IMR-90 (cell line): Measurements from ENCODE around the gene SNX27. TPM values are rescaled to one million over a fixed set of nuclear protein-coding genes. Genes with fewer than 3 reads are reported as not detected.

Source experiments
- ATAC-seq: fragments of 200-7000 bp; cut with Tn5 transposase; 2 replicates; pipeline ENCODE4 v1.9.1; 2020; ENCODE audit warnings: low read depth, mild to moderate bottlenecking, moderate library complexity
- BruUV-seq: library from RNA; stranded (reverse); fragments of 400-500 nt; replicated peaks from 2 replicates; lab custom pipeline; 2021; lab: Mats Ljungman, UMichigan
- CTCF ChIA-PET: fragments of 300-600 bp; formaldehyde crosslinking; extraction: SDS; loops from one replicate; lab custom pipeline; 2021; ENCODE audit warnings: antibody characterized with exemption; lab: Yijun Ruan, JAX
- POLR2A ChIA-PET: fragments of 300-600 bp; sonication (Branson Sonifier 250); formaldehyde crosslinking; loops from one replicate; lab custom pipeline; 2022; ENCODE audit warnings: antibody characterized with exemption; ENCODE audit not compliant: unreplicated experiment; lab: Charles Lee
- DNase-seq: peaks from one replicate; pipeline ENCODE4 v3.0.0; 2013
- H2AFZ ChIP-seq: replicated peaks from 2 replicates; pipeline ENCODE3; 2013; ENCODE audit warnings: low read length, mild to moderate bottlenecking; ENCODE audit not compliant: poor library complexity
- H2AK5ac ChIP-seq: 2 replicates; pipeline ENCODE4 v1.6.1; 2013; ENCODE audit warnings: low read depth, low read length, inconsistent platforms
- H2AK9ac ChIP-seq: replicated peaks from 2 replicates; pipeline ENCODE3; 2013; ENCODE audit warnings: mild to moderate bottlenecking, low read depth, low read length, moderate library complexity; ENCODE audit not compliant: poor library complexity
- H2BK120ac ChIP-seq: 2 replicates; pipeline ENCODE4 v1.6.1; 2013; ENCODE audit warnings: low read depth, low read length, inconsistent platforms
- H2BK15ac ChIP-seq: 3 replicates; pipeline ENCODE4 v1.6.1; 2013; ENCODE audit warnings: low read depth, low read length, inconsistent platforms
- H2BK20ac ChIP-seq: 2 replicates; pipeline ENCODE4 v1.6.1; 2013; ENCODE audit warnings: low read depth, mild to moderate bottlenecking, inconsistent platforms, low read length, moderate library complexity
- H2BK5ac ChIP-seq: 2 replicates; pipeline ENCODE4 v1.6.1; 2013; ENCODE audit warnings: mild to moderate bottlenecking, low read depth, low read length, inconsistent platforms; ENCODE audit not compliant: poor library complexity, severe bottlenecking
- H3K14ac ChIP-seq: replicated peaks from 2 replicates; pipeline ENCODE4 v1.6.1; 2013; ENCODE audit warnings: low read depth, low read length, inconsistent platforms
- H3K18ac ChIP-seq: 2 replicates; pipeline ENCODE4 v1.6.1; 2013; ENCODE audit warnings: low read depth, low read length, control low read depth
- H3K23ac ChIP-seq: 2 replicates; pipeline ENCODE4 v1.6.1; 2013; ENCODE audit warnings: low read depth, low read length, inconsistent platforms
- H3K27ac ChIP-seq: 2 replicates; pipeline ENCODE4 v1.5.1; 2013; ENCODE audit warnings: mild to moderate bottlenecking, control low read depth, low read length; ENCODE audit not compliant: insufficient read depth
- H3K27me3 ChIP-seq: 2 replicates; pipeline ENCODE4 v1.6.1; 2013; ENCODE audit warnings: low read length; ENCODE audit not compliant: control insufficient read depth, insufficient read depth
- H3K36me3 ChIP-seq: 2 replicates; pipeline ENCODE4 v1.6.1; 2013; ENCODE audit warnings: low read length, mixed read lengths; ENCODE audit not compliant: control insufficient read depth, insufficient read depth
- H3K4ac ChIP-seq: 2 replicates; pipeline ENCODE4 v1.6.1; 2013; ENCODE audit warnings: low read depth, low read length, inconsistent platforms
- H3K4me1 ChIP-seq: 2 replicates; pipeline ENCODE4 v1.6.1; 2013; ENCODE audit warnings: low read length, mixed read lengths; ENCODE audit not compliant: control insufficient read depth, insufficient read depth
- H3K4me2 ChIP-seq: 2 replicates; pipeline ENCODE4 v1.6.1; 2013; ENCODE audit warnings: low read depth, mild to moderate bottlenecking, control low read depth, low read length, moderate library complexity
- H3K4me3 ChIP-seq: 2 replicates; pipeline ENCODE4 v1.5.1; 2013; ENCODE audit warnings: low read depth, mild to moderate bottlenecking, control low read depth, low read length, moderate library complexity; ENCODE audit not compliant: insufficient read depth
- H3K56ac ChIP-seq: 2 replicates; pipeline ENCODE4 v1.6.1; 2013; ENCODE audit warnings: low read length, inconsistent platforms; ENCODE audit not compliant: insufficient read depth; ENCODE audit errors: extremely low read depth
- H3K79me1 ChIP-seq, 2 experiments: 2 replicates each; pipeline ENCODE4 v1.6.1; 2013; ENCODE audit warnings: low read length in 2 of 2, inconsistent platforms in 1 of 2, low read depth in 1 of 2
- H3K9ac ChIP-seq: 2 replicates; pipeline ENCODE4 v1.6.1; 2013; ENCODE audit warnings: low read depth, low read length, control low read depth
- H3K9me1 ChIP-seq: 2 replicates; pipeline ENCODE4 v1.6.1; 2013; ENCODE audit warnings: low read length, inconsistent platforms; ENCODE audit not compliant: insufficient read depth
- H3K9me3 ChIP-seq: 2 replicates; pipeline ENCODE4 v1.6.1; 2013; ENCODE audit warnings: low read length; ENCODE audit not compliant: control insufficient read depth, insufficient read depth
- H4K20me1 ChIP-seq: 2 replicates; pipeline ENCODE4 v1.6.1; 2013; ENCODE audit warnings: low read length, inconsistent platforms; ENCODE audit not compliant: insufficient read depth
- H4K5ac ChIP-seq: 2 replicates; pipeline ENCODE4 v1.6.1; 2013; ENCODE audit warnings: mild to moderate bottlenecking, low read depth, low read length, control low read depth
- H4K8ac ChIP-seq, 2 experiments: 2 replicates each; pipeline ENCODE4 v1.6.1; 2013; ENCODE audit warnings: low read depth in 2 of 2, low read length in 2 of 2, control low read depth in 1 of 2, inconsistent platforms in 1 of 2
- H4K91ac ChIP-seq: 2 replicates; pipeline ENCODE4 v1.6.1; 2013; ENCODE audit warnings: low read depth, low read length, inconsistent platforms; ENCODE audit not compliant: insufficient read depth
- BHLHE40 ChIP-seq: fragments of 150-350 bp; IDR thresholded peaks from 2 replicates; pipeline ENCODE4 v1.6.1; 2016; ENCODE audit warnings: mild to moderate bottlenecking, low read depth, low read length
- FOS ChIP-seq: fragments of 150-350 bp; IDR thresholded peaks from 2 replicates; pipeline ENCODE4 v1.6.1; 2016; ENCODE audit warnings: low read depth, low read length
- MAZ ChIP-seq: IDR thresholded peaks from 2 replicates; pipeline ENCODE4 v1.6.1; 2012; ENCODE audit warnings: low read depth, mild to moderate bottlenecking, low read length, improper control_type of control experiment, moderate library complexity, borderline replicate concordance
- MXI1 ChIP-seq: IDR thresholded peaks from 2 replicates; pipeline ENCODE4 v1.6.1; 2012; ENCODE audit warnings: low read depth, mild to moderate bottlenecking, low read length, moderate library complexity, borderline replicate concordance
- NFE2L2 ChIP-seq: fragments of 150-350 bp; IDR thresholded peaks from 2 replicates; pipeline ENCODE4 v1.6.1; 2016; ENCODE audit warnings: low read depth, mild to moderate bottlenecking, low read length
- RFX5 ChIP-seq: IDR thresholded peaks from 2 replicates; pipeline ENCODE4 v1.8.0; 2012; ENCODE audit warnings: low read depth, mild to moderate bottlenecking, low read length, moderate library complexity
- SMC3 ChIP-seq: fragments of 150-350 bp; IDR thresholded peaks from 2 replicates; pipeline ENCODE4 v1.6.1; 2016; ENCODE audit warnings: low read depth, mild to moderate bottlenecking, antibody characterized with exemption, low read length, moderate library complexity
- WGBS, 2 experiments: methylation state at CpG; one replicate each; pipeline versions ENCODE4 v1.1.5 to v1.1.7; 2013; ENCODE audit warnings: missing lambda C conversion rate in 2 of 2; ENCODE audit not compliant: insufficient read length in 1 of 2; ENCODE audit errors: extremely low coverage in 2 of 2; 5-methylcytosine and 5-hydroxymethylcytosine counted together
- dilution Hi-C: fragments of 300-500 bp; cut with HindIII; formaldehyde crosslinking; loops from one replicate; pipeline ENCODE4 v1.14.3; 2018; ENCODE audit warnings: low sequenced_read_pairs; ENCODE audit not compliant: unreplicated experiment
- in situ Hi-C: fragments of 300-500 bp; cut with MboI; formaldehyde crosslinking; loops from 3 replicates; pipeline ENCODE4 v1.14.3; 2019; ENCODE audit warnings: low sequenced_read_pairs, inconsistent platforms, mixed read lengths
- intact Hi-C: fragments of 100-400 bp; cut with micrococcal nuclease; formaldehyde crosslinking; loops from 2 replicates; pipeline ENCODE4 v1.10.0; 2022
- polyA plus RNA-seq, 3 experiments: library from polyadenylated mRNA; depleted of rRNA; stranded (reverse); fragments of >200 nt; gene quantifications; 2 replicates each; pipeline ENCODE4 v1.2.3, GENCODE V29; 2012; ENCODE audit warnings: low replicate concordance in 1 of 3
- total RNA-seq: library from RNA; depleted of rRNA; stranded (reverse); fragments of >200 nt; gene quantifications from 2 replicates; pipeline ENCODE4 v1.2.3, GENCODE V29; 2012

The SNX27 gene
- total and polyA plus RNA-seq, 2 of the 4 experiments (the other 2 are of a cell fraction), result 12.3 to 25.6 TPM

GRCh38 chr1:151629278-151629677, 17.4 kb downstream of the SNX27 start:
- no peak overlapping the region for H3K14ac ChIP-seq
- H2BK120ac ChIP-seq, result no peak overlapping the region
- H3K4me2 ChIP-seq, result no peak overlapping the region
- no peak for TF ChIP-seq MAZ
- no peak for TF ChIP-seq FOS
- TF ChIP-seq SMC3, result no peak
- no peak for TF ChIP-seq NFE2L2
- TF ChIP-seq BHLHE40, result no peak
- TF ChIP-seq RFX5, result no peak
- no peak for TF ChIP-seq MXI1
- DNase-seq, result no peak
- H3K4me1 ChIP-seq, result no peaks in the 10 kb centered on the region
- no peaks in the 10 kb centered on the region for H3K27me3 ChIP-seq
- no peak overlapping the region for H2BK15ac ChIP-seq
- no peak overlapping the region for H4K8ac ChIP-seq
- CTCF ChIA-PET, result no interaction called here
- dilution Hi-C loops, result no loop called here
- WGBS, 2 experiments, result no CpG with 5 or more reads among the region's 9 CpGs
- H3K18ac ChIP-seq, result no peak overlapping the region
- no peak overlapping the region for H2BK20ac ChIP-seq
- no peak overlapping the region for H4K91ac ChIP-seq
- H4K5ac ChIP-seq, result no peak overlapping the region
- no peak for ATAC-seq
- no peaks in the 10 kb centered on the region for H3K9me1 ChIP-seq
- H4K20me1 ChIP-seq, result no peaks in the 10 kb centered on the region; the same call in 1 of the 2 replicates
- no peak overlapping the region for H2BK5ac ChIP-seq
- intact Hi-C loops, result no loop called here
- no peak overlapping the region for H3K9ac ChIP-seq
- H3K36me3 ChIP-seq, result no peaks in the 10 kb centered on the region
- in situ Hi-C loops, result no loop called here
- no peak overlapping the region for H2AK5ac ChIP-seq
- no peak overlapping the region for H3K4ac ChIP-seq
- no peak overlapping the region for H3K56ac ChIP-seq
- H3K23ac ChIP-seq, result no peak overlapping the region
- no peak overlapping the region for H3K27ac ChIP-seq
- POLR2A ChIA-PET, result no interaction called here
- no TSS peak for BruUV-seq
- no peak overlapping the region for H2AK9ac ChIP-seq
- no peaks in the 10 kb centered on the region for H3K9me3 ChIP-seq
- H3K79me1 ChIP-seq, result peaks cover 4 to 42% of the 10 kb centered on the region in 2 experiments; a peak in 3 of 4 replicates
- no peak overlapping the region for H2AFZ ChIP-seq
- no peak overlapping the region for H3K4me3 ChIP-seq
